HG03442 (cell line): ENCODE measurements around the gene CCDC3.
"Not testable (repeated sequence)": the region's sequence is repeated elsewhere in the genome, so short reads cannot be mapped to it uniquely, and the experiment has no call there.

Source experiments
- ATAC-seq: cut with Tn5 transposase; IDR thresholded peaks from one replicate; pipeline ENCODE4 v1.9.1; 2021; ENCODE audit warnings: mild to moderate bottlenecking, moderate library complexity; ENCODE audit not compliant: unreplicated experiment

The CCDC3 gene

DNA sequence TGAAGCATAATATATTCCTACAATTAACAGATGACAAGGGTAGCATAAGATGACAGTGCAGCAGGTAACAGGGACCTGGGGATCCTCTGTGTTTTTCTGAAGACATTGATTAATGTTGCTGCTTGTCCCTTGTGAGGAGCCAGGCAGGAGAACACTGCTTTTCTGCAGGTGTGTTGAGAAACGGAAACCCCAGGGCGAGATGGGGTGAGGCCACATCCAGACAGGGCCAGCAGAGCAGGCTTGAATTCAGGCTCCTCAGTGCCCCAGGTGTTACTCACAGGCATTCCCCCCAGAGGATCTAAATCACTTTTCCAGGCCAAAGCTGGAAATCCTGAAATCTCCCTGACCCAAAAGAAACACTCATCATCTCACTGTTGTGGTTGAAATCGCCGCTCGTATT is 105.3 kb downstream of the CCDC3 start:
- ATAC-seq = no peak

DNA sequence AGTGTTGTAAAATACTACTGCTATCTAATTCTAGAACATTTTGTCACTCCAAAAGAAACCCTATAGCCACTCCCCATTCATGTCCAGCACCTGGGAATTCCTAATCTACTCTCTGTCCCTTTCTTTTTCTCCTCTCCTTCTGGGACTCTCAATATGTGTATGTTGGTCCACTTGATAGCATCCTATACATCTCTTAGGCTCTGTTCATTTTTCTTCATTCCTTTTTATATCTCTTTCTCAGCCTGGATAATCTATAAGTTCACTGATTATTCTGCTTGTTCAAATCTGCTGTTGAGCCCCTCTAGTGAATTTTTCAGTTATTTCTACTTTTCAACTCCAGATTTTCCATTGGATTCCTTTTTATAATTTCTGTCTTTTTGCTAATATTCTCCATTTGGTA is 108.6 kb downstream of the CCDC3 start:
- ATAC-seq = no peak

DNA sequence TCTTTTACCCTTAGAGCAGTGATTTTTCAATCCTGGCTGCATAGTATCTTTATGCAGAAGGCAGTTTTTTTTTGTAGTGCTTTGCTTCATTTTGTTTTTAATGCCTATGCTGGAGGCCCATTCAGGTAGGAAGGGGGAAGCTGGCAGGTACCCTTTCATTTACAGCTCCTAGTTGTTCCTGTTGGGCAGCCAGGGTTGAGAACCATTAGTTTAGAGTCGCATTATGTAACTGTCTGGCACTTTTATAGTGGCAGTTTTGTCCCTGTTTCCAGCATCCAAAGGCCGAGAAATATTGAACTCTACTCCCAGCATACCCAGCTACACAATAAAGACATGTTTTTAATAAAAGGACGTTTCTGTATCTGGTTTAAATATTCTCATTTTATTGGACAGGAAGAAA is 110.6 kb downstream of the CCDC3 start:
- ATAC-seq = no peak

DNA sequence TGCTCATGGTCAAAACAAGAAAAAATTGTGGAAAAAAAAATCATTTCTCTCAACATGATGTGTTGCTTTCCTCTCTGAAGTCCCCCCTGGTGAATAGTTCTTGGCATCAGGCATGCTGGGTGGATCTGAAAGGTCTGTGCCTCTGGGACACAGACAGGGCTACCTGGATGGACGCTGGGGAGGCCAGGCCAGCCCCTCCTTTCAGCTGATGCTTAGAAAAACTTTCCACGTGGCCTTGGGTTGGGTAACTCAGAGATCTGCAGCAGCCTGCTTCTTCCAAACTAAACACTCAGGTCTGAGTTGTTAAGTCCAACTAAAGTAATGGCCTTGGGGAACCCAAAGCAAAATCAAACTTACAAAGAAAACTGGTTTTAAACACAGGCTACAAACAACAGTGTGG is 113.0 kb downstream of the CCDC3 start:
- no peak for ATAC-seq

DNA sequence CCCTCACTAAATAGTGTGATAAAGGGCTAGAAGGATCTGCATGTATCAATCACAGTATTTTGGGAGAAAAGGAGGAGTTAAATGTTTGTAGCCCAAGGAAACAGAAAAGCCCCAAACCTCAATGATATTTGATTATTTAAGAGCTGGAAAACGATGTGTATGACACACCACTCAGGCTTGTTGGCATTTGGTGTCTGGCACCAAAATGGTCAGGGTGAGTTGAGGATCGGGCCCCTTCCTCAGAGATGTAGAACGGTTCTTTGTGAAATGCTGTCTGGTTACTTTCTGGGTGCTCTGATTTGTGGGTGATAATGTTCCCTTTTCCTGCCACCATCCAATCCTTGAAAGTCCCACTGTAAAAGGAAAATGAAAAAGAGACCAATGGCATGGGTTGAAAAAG is 113.7 kb downstream of the CCDC3 start:
- no peak for ATAC-seq

DNA sequence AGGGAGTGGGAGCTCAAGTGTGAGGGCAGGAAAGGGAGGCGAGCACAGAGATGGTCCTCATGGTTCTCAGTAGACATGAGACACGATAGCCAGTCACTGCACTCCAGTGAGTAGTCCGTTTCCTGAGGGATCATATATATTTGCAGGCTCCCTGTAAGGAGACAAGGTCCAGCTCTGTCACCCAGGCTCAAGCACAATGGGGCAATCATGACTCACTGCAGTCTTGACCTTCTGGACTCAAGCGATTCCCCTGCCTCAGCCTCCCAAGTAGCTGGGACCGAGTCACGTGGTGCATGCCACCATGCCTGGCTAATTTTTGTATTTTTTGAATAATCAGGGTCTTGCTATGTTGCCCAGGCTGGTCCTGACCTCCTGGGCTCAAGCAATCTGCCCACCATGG is 116.7 kb downstream of the CCDC3 start:
- no peak for ATAC-seq

DNA sequence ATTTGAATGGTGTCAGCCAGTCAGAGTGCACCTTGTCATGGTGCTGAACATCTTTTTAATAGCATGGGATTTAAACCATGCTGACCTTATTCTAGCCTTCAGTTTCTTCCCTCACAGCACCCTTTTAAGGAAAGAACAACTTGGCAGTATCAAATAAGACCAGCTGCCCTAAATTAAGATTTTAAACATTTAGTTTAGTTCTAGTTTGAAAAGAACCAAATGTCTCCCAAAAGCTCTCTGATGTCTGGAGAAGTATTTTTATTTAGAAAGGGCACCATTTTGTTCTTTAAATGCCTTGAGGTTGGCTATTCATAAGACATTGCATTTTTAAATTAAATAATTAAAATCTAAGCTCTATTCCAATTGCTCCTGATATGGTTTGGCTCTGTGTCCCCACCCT is 121.1 kb downstream of the CCDC3 start:
- no peak for ATAC-seq

DNA sequence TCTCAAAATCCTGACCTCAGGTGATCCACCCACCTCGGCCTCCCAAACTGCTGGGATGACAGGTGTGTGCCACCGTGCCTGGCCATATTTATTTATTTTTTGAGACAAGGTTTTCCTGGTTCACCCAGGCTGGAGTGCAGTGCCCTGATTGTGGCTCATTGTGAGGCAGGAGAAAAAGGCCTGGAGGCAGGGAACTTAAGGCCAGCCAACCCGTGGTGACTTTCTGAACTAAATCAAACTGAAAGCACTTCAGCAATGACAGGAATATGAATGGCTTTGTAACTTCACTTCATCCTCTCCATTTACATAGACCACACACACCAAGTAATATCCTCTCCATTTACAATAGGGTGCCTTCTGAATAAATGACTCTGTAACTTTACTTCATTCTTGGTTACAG is 124.4 kb downstream of the CCDC3 start:
- ATAC-seq = no peak

DNA sequence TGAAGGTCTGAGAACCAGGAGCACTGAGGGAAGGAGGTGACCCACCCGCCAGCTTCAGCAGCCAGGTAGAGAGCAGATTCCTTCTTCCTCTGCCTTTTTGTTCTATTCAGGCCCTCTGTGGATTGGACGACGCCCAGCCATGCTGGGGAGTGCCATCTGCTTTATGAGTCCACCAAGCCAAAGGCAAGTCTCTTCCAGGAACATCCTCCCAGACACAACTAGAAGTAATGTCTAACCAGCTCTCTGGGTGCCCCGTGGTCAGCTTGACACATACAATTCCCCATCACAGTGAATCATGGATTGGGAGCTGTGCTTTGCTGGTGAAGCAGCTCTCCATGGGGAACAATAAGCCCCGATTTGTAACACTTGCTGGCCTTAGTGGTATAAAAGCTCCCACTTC is 125.2 kb downstream of the CCDC3 start:
- no peak for ATAC-seq

DNA sequence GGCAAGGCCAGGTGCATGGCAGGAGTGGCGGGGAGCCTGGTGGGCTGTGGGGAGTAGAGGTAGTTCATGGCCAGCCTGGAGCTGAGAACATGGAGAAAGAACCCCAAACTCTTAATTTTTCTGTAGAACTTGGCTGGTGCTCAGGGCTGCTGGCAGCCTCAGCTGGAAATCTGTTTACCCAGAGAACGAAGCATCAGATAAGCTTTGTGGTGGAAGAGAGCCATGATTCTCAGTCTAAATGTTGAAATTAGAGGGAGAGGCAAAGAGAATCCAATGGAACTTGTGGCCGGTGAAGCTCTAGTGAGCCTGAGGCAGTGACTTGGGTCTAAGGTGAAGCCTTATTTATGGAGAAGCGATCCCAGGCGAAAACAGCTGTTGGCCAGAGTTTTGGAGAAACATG is 126.4 kb downstream of the CCDC3 start:
- no peak for ATAC-seq

DNA sequence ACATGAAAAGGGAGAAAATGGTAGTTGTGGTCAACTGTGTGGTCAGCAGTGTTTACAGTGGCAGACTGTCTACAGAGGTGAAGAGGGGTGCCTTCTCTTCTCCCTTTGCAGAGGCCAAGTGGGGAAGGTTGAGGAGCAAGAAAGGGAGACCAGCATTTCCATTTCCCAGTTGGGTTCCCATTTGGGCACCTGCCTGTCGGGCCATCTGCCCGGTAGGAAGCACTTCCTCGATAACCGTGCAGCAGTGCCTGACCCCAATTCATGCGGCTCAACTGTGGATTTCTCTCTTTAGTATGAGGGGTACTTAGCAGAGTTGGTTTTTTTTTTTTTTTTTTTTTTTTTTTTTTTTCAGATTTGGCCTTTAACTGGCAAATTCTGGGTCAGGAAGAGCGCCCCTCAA is 127.0 kb downstream of the CCDC3 start:
- no peak for ATAC-seq

DNA sequence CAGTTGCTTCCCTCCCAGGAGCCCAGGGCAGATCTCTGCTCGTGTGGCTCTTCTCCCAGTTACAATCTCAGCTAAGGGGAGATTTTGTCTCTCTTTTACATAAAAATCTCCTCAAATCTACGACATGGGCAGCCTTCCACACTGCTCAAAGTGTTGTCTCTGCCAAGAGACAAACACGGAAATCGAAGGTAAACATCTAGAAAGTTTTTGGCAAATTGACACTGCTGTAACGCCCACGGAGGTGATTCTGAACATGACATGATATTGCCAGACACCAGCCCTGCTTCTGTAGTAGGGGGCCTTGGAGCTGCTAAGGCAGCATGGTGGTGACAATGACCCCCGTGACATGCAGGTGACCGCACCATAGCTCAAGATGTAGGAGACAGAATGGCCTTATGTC is 128.3 kb downstream of the CCDC3 start:
- ATAC-seq = no peak

DNA sequence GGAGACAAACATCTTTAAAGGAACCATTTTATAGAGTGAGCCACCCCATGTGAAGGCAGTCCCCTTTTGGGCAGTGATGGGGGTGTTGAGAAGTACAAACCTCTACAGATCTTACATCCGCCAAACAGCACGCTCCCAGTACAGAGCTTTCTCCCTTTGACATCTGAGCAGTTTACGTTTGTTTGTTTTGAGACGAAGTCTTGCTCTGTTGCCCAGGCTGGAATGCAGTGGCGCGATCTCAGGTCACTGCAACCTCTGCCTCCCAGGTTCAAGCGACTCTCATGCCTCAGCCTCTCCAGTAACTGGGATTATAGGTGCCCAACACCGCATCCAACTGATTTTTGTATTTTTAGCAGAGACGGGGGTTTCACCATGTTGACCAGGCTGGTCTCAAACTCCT is 128.9 kb downstream of the CCDC3 start:
- ATAC-seq = no peak

DNA sequence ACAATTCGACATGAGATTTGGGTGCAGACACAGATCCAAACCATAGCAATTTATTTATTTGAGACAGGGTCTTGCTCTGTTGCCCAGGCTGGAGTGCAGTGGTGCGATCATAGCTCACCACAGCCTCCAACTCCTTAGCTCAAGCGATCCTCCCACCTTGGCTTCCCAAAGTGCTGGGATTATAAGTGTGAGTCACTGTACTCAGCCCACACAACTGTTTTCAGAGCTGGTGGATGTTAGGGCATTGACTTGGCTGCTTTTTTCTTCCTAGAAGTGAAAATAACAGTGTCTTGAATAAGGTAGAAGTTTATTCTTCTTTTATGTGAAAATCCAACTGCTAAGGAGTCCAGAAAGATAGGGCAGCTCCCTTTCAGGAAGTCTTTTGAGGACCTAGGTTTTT is 132.1 kb downstream of the CCDC3 start:
- no peak for ATAC-seq

DNA sequence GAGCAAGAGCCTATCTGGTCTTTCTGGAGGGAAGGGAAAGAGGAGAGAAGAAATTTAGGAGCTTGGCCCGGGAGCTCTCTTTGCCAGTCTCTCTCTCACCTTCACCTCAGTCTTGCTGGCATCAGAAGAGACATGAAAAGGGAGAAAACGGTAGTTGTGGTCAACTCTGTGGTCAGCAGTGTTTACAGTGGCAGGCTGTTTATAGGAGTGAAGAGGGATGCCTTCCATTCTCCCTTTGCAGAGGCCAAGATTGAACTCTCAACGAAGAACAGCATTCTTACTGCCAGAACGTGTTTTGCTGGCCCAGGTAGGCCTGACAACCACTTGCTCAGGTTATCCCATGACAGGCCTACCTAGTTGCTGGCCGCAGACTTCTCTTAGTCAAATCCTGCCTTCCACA is 133.3 kb downstream of the CCDC3 start:
- no peak for ATAC-seq

DNA sequence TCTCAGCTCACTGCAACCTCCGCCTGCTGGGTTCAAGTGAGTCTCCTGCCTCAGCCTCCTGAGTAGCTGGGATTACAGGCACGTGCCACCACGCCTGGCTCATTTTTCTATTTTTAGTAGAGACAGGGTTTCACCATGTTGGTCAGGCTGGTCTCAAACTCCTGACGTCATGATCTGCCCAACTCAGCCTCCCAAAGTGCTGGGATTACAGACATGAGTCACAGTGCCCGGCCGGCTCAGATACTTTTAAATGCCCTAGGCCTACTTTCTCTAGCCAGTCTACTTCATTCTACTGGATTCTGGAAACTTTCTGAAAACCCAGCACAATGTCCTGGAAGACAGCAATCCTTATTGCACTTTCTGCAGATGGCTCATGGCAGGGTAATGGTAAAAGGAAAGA is 136.0 kb downstream of the CCDC3 start:
- ATAC-seq = not testable (repeated sequence)

DNA sequence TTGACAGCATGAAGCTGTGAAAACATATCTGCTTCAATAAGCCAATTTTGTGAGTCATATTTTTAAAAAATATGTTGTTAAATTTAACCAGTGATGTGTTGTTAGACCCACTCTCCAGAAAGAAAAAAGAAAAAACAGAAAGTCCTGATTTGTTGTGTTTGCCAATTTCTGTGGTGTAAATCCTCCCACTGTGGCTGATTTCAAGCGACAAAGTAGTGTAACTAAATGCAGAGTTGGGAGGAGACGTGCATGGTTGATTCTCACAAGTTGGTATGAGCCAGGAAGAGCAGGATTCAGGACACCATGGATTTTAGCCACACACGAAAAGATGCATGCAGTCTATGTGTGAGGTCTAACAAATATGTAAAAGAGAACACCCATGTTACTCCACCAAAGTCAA is 139.1 kb downstream of the CCDC3 start:
- ATAC-seq = no peak

DNA sequence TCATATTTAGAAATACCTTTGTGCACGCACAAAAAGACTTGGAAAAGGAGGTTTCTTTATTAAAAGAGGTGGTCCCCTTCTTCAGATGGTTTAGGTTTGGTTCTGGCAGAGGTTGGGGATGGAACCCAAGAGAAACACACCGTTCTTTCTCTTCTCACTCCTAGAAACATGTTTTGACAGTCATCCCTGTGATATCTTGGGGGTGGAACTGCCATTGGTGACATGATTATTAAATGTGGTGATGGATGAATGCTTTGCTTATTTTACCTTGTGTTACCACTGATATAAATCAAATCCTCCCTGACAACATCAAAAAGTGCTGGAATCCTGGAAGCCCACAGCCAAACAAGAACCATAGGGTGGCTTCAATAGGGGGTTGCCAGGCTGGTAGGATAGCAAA is 146.5 kb downstream of the CCDC3 start:
- no peak for ATAC-seq

DNA sequence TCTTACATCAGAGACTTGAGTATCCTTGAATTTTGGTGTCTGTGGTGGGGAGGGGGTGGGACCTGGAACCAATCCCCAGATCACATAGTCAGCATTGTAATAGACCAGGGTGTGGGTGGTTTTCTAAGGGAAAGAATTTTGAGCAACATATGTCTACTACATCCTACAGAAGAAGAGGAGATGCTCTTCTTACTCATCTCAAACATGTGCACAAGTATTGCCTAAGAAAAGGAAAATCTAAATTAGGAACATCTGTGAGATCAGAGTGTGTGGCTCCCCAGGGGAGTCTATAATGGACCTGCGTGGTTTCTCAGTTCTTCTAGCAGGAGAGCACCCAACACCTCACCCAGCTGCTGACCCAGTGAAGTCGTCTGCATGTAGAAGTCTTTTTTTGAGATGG is 148.8 kb downstream of the CCDC3 start:
- no peak for ATAC-seq

DNA sequence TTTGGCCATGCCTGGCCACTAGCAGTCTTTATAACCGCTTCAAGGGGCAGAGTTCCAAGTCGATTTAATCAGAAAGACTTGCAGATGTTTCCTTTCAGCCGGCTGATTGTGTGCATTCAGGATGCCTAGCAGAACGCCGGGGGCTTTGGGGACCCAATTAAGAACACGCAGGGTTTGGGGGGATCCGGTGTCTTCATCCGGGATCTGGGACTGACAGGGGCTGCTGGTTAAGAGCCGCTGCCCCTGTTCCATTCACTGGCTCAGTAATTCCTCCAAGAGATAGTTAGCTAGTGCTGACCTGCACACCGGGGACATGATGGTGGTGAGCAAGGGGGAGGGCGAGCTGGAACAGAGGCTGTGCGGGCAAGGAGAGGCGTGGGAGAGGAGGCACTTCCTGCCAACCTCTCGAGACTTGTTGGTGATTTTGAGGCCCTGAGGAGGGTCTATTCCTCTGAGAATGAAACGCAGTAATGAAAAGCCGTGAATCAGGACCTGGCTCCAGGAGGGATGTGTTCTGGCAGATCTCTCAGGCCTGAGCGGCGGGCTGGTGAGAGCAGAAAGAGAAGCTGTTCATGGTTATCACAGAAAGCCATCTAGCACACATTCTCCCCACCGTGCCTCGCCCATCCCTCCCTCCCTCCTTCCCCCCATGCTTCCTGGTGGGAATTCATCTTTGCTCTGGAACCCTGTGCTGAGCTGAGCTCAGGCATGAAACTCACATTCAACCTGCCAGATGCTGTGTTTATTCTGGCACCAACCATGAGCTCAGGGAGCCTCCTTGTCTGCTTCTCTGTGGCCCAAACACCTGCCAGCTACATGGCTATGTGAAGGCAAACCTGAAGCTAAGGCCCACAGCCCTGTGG is 152.0 kb downstream of the CCDC3 start:
- ATAC-seq = no peak

DNA sequence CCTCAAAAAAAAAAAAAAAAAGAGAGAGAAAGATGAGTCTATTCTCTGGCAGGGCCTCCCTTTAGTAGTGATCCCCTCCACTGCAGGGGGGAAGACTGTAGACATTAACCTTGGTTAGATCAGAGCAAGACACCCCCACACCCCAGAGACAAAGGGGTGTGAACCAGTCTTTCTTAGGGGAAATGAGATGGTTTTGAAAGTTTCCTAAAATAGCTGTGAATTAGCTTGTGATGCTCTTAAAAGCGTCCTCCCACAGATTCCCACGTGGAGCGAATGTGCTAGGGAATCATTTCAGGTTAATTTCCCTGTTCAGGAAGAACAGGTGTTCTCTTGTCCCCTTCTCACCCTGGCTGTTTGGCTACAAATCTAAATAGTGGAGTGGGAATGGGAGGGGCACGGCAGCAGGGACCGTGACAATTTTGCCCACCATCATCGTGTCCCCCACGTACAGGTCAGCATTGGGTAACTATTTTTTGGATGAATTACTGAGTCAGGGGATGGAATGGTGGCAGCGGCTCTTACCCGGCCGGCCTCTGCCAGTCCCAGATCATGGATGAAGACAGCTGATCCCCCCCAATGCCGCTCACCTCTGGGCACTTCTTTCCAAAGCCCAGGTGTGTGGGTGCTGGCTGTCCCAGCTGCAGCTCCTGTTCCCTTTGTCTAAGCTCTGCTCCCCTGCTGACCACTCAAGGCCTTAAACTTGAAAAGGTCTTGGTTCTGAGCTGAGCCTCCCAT is 152.9 kb downstream of the CCDC3 start:
- no peak for ATAC-seq

DNA sequence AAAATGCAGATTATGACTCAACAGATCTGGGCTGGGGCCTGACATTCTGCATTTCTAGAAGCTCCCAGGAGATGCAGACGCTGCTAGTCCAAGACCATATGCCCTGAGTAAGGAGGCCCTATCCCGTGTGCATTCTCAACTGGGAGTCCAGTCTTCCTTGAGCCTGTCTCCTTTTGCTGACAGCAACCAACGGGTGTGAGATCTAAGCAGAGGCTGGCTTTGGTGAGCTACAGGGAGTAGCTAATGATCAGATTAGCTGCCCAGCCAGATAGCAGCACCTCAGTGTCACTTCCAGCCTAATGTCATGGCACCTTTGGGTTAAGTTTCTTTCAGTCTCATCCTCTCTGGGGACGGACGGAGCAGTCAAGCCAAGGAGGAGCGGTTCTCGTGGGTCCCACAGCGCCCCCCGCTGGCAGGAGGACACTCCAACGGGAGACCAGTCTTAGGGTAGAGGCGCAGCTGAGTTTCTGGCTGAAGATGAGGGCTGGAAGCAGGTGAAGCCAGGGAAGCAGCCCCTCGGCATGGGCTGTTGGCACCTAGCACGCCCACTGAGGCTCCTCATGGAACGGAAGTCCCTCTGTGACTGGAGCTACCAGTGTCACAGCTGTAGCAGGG is 154.0 kb downstream of the CCDC3 start:
- ATAC-seq = no peak
